Dedifferentiated amniotic fluid mesenchymal stem cell (primary cell): ENCODE measurements around the gene SLC2A10.

Source experiments
- DNase-seq: peaks from one replicate; pipeline ENCODE4 v3.0.0-alpha.2; 2016; ENCODE audit errors: extremely low spot score

Gene SLC2A10

GRCh38 chr20:46765506-46766120, 56.2 kb downstream of the SLC2A10 start:
- no peak for DNase-seq

DNA sequence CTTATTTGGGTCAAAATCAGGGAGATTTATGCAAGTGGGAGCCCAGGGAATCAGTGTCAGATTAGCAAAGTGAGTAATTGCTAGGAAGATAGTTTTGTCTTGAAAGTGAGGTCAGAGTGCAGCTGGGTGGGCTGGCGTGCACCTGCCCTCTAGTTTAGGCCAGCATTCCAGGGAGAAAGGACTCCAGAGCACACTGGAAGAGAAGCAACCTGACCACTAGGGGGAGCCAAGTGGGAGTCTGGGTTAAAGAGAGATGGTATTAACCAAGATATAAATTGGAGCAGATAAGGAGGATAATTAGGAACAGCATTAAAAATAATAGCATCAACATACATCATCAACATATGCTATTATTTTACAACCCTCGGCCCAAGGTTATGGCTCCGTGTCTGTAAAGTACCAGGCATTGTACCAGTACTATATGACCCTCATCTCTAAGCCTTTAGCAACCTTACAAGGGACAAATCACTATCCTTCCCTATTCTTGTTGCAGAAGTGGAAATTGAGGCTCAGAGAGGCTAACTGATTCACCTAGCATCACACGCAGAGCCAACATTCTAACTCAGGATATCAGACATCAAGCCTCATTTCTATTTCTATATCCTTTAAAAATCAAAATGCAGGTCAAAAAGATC, 57.8 kb downstream of the SLC2A10 start:
- DNase-seq: peak; percentile 27

- DNase-seq: no peak
These were observed 61.1 kb downstream of the SLC2A10 start for GRCh38 chr20:46770330-46771194.

- no peak for DNase-seq
These were observed 61.7 kb downstream of the SLC2A10 start for GRCh38 chr20:46771195-46771588.

GRCh38 chr20:46772901-46773300, 63.5 kb downstream of the SLC2A10 start:
- no peak for DNase-seq

DNA sequence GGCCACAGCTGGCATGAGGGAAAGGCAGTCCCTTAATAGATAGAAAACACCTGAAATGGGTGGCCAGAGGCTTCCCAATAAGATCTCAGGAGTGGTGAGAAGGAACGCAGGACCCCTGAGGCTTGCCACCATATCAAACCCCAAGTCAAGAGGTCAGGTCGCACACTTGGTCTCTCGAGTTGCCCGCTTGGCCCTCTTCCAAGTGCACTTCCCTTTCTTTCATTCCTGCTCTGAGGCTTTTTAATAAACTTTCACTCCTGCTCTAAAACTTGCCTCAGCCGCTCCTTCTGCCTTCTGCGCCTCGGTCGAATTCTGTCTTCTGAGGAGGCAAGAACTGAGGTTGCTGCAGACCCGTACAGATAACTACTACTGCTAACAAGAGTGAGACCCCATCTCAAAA, 64.2 kb downstream of the SLC2A10 start:
- no peak for DNase-seq

- DNase-seq: no peak
These were observed 64.8 kb downstream of the SLC2A10 start for GRCh38 chr20:46774236-46774635.

DNA sequence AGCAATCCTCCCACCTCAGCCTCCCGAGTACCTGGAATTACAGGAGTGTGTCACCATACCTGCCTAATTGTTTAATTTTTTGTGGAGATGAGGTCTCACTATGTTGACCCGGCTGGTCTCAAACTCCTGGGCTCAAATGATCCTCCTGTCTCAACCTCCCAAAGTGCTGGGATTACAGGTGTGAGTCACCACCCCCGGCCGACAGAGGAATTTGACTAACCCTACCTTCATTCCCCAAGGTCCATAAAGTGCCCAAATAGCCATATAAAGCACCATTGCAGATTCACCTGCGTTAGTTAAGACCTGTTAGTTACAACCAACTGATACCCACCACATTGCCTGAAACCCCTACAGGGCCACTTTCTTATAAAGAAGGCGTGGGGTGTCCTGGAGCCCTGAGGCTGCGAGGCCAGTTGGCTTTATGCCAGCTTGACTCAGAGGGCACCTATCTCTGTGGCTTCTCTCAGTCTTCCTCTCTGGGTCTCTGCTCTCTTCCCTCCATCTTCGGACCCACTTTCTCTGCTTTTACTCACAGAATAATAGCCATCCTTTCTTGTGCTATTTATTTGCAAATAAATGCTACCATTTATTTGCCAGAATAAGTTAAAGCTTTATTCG, 65.6 kb downstream of the SLC2A10 start:
- DNase-seq: no peak

GRCh38 chr20:46775806-46776205, 66.4 kb downstream of the SLC2A10 start:
- DNase-seq: no peak

GRCh38 chr20:46777331-46777730, 67.9 kb downstream of the SLC2A10 start:
- no peak for DNase-seq

GRCh38 chr20:46779831-46780230, 70.4 kb downstream of the SLC2A10 start:
- DNase-seq: no peak

DNA sequence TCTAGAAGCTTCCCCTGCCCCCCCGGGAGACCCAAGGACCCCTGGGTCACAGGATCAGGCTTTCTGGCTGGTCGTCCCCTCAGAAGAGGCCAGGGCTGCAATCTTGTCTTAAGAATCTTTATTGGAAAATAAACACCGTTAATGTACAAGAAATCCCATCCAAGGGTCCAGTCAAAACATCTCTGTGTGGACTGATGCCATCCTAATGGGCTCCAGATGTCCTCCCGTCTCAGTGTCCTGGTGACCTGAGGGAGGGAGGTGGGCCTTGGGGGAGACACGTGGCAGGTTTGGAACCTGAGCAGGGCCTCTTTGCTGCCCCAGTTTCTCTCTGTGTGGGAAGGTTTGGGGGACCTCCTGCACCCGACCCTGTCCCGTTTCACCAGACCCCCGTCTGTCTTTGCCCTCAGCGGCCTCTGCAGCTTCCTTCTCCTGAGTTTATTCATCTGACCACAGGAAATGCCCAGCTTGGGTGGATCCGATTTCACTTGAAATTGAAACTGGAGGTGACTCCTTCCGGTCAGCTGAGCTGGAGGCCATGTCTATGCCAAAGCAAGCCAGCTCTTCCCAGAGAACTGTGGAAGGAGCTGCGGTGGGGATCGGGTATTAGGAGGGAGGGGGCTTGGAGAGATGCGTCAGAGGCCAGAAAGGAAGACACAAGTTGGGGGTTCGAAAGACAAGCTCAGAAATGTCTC, 75.1 kb downstream of the SLC2A10 start:
- peak; percentile 21 for DNase-seq
